Vagina (tissue), 2 donors: ENCODE measurements around the gene ELAVL2. TPM values are rescaled to one million over a fixed set of nuclear protein-coding genes. Genes with fewer than 3 reads are reported as not detected.

Source experiments
- DNase-seq, 2 donors: peaks; one replicate each; pipeline ENCODE4 v3.0.0-alpha.2; 2017; ENCODE audit errors: extremely low spot score in 2 of 2
- H3K27ac ChIP-seq: fragments of 200-600 bp; sonication (generic); one replicate; pipeline ENCODE4 v1.5.1; 2019
- H3K27me3 ChIP-seq: fragments of 200-600 bp; sonication (generic); one replicate; pipeline ENCODE4 v1.5.1; 2019
- H3K36me3 ChIP-seq, 2 donors: fragments of 200-600 bp; sonication (generic); one replicate each; pipeline ENCODE4 v1.5.1; 2017 to 2019
- H3K4me1 ChIP-seq: fragments of 200-600 bp; sonication (generic); one replicate; pipeline ENCODE4 v1.5.1; 2019
- H3K4me3 ChIP-seq, 2 donors: fragments of 200-600 bp; sonication (generic); 1 replicate in 1 of 2; 2 replicates in 1 of 2; pipeline ENCODE4 v1.5.1; 2016 to 2019
- H3K9me3 ChIP-seq: fragments of 200-600 bp; sonication (generic); one replicate; pipeline ENCODE4 v1.5.1; 2019
- POLR2A ChIP-seq, 2 donors: fragments of 450-650 bp; IDR thresholded peaks; one replicate each; pipeline ENCODE4 v1.6.1; 2017; ENCODE audit warnings: antibody characterized with exemption in 2 of 2, mild to moderate bottlenecking in 2 of 2, moderate library complexity in 2 of 2
- POLR2AphosphoS5 ChIP-seq, 2 donors: sonication (generic); formaldehyde crosslinking; IDR thresholded peaks; one replicate each; pipeline ENCODE4 v1.9.0; 2017; ENCODE audit warnings: antibody characterized with exemption in 2 of 2, mild to moderate bottlenecking in 2 of 2, low read depth in 1 of 2; ENCODE audit not compliant: insufficient read depth in 1 of 2
- intact Hi-C: fragments of 100-400 bp; cut with DNase I; formaldehyde crosslinking; loops from one replicate; pipeline ENCODE4 v1.15.1; 2023
- total RNA-seq: library from RNA; depleted of rRNA; stranded (reverse); fragments of >200 nt; gene quantifications from one replicate; pipeline ENCODE4 v1.2.3, GENCODE V29; 2016
- TF ChIP-seq, protein P1 (sequence below), 3 experiments: fragments of 450-650 bp in 2 of 3; fragments of 200-600 bp in 1 of 3; sonication (generic) in 1 of 3; IDR thresholded peaks; one replicate each; pipeline ENCODE4 v1.5.1; 2017 to 2019; ENCODE audit warnings: antibody characterized with exemption in 3 of 3, mild to moderate bottlenecking in 2 of 3, moderate library complexity in 2 of 3

The ELAVL2 gene
- total RNA-seq, 1 donor from 2014 or later: 2.2 TPM

GRCh38 chr9:23764219-23764618 is 61.8 kb downstream of the ELAVL2 start:
- no peaks in the 10 kb centered on the region for H3K36me3 ChIP-seq
- H3K4me1 ChIP-seq: no peaks in the 10 kb centered on the region
- no peaks in the 10 kb centered on the region for H3K9me3 ChIP-seq
- TF ChIP-seq POLR2AphosphoS5 (IDR thresholded peaks at IDR 0.05; ENCODE audit: insufficient read depth in 1 of 2, low read depth in 1 of 2) (no peak), POLR2A (IDR thresholded peaks at IDR 0.05) (no peak)
- TF ChIP-seq, protein P1, sequence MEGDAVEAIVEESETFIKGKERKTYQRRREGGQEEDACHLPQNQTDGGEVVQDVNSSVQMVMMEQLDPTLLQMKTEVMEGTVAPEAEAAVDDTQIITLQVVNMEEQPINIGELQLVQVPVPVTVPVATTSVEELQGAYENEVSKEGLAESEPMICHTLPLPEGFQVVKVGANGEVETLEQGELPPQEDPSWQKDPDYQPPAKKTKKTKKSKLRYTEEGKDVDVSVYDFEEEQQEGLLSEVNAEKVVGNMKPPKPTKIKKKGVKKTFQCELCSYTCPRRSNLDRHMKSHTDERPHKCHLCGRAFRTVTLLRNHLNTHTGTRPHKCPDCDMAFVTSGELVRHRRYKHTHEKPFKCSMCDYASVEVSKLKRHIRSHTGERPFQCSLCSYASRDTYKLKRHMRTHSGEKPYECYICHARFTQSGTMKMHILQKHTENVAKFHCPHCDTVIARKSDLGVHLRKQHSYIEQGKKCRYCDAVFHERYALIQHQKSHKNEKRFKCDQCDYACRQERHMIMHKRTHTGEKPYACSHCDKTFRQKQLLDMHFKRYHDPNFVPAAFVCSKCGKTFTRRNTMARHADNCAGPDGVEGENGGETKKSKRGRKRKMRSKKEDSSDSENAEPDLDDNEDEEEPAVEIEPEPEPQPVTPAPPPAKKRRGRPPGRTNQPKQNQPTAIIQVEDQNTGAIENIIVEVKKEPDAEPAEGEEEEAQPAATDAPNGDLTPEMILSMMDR (IDR thresholded peaks at IDR 0.05): no peak
- H3K4me3 ChIP-seq: no peak overlapping the region
- no peak for DNase-seq
- no peak overlapping the region for H3K27ac ChIP-seq
- intact Hi-C loops: no loop called here
- no peaks in the 10 kb centered on the region for H3K27me3 ChIP-seq

DNA sequence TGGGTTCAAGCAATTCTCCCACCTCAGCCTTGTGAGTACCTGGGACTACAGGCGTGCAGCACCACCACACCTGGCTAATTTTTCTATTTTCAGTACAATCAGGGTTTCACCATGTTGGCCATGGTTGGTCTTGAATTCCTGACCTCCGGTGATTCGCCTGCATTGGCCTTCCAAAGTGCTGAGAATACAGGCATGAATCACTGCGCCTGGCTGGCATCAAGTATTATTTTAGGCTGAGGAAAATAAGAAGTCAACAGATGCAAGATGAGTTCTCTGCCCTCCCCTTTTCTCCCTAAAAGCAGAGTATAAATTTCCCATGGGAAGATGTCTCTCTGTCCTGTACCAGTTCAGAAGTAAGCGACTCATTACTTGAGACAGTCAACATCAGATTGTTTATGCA is 71.5 kb downstream of the ELAVL2 start:
- no peaks in the 10 kb centered on the region for H3K9me3 ChIP-seq
- TF ChIP-seq POLR2AphosphoS5 (IDR thresholded peaks at IDR 0.05; ENCODE audit: insufficient read depth in 1 of 2, low read depth in 1 of 2) (no peak), POLR2A (IDR thresholded peaks at IDR 0.05) (no peak)
- TF ChIP-seq, protein P1 (IDR thresholded peaks at IDR 0.05): no peak

GRCh38 chr9:23752859-23753258 is 73.2 kb downstream of the ELAVL2 start:
- Histone ChIP-seq H3K4me1 (no peaks in the 10 kb centered on the region), H3K4me3 (no peak overlapping the region), H3K27ac (no peak overlapping the region), H3K27me3 (no peaks in the 10 kb centered on the region), H3K9me3 (no peaks in the 10 kb centered on the region), H3K36me3 (no peaks in the 10 kb centered on the region)
- intact Hi-C loops: no loop called here
- no peak for DNase-seq
- TF ChIP-seq, protein P1 (IDR thresholded peaks at IDR 0.05): no peak
- TF ChIP-seq POLR2AphosphoS5 (IDR thresholded peaks at IDR 0.05; ENCODE audit: insufficient read depth in 1 of 2, low read depth in 1 of 2): no peak

More for the DNA sequence above, 71.5 kb downstream of the ELAVL2 start:
- intact Hi-C loops: no loop called here
- H3K4me3 ChIP-seq: no peak overlapping the region
- H3K36me3 ChIP-seq: no peaks in the 10 kb centered on the region
- H3K27me3 ChIP-seq: no peaks in the 10 kb centered on the region
- H3K27ac ChIP-seq: no peak overlapping the region
- no peak for DNase-seq
- no peaks in the 10 kb centered on the region for H3K4me1 ChIP-seq

- no peak overlapping the region for H3K4me3 ChIP-seq
- no peak overlapping the region for H3K27ac ChIP-seq
- DNase-seq: no peak
- no peaks in the 10 kb centered on the region for H3K9me3 ChIP-seq
- no peaks in the 10 kb centered on the region for H3K36me3 ChIP-seq
- H3K27me3 ChIP-seq: no peaks in the 10 kb centered on the region
- intact Hi-C loops: no loop called here
- no peaks in the 10 kb centered on the region for H3K4me1 ChIP-seq
- TF ChIP-seq, protein P1 (IDR thresholded peaks at IDR 0.05): no peak
- TF ChIP-seq POLR2A (IDR thresholded peaks at IDR 0.05): no peak
- no peak for TF ChIP-seq POLR2AphosphoS5 (IDR thresholded peaks at IDR 0.05; ENCODE audit: insufficient read depth in 1 of 2, low read depth in 1 of 2)
Observed at GRCh38 chr9:23751633-23752032, 74.4 kb downstream of the ELAVL2 start.

DNA sequence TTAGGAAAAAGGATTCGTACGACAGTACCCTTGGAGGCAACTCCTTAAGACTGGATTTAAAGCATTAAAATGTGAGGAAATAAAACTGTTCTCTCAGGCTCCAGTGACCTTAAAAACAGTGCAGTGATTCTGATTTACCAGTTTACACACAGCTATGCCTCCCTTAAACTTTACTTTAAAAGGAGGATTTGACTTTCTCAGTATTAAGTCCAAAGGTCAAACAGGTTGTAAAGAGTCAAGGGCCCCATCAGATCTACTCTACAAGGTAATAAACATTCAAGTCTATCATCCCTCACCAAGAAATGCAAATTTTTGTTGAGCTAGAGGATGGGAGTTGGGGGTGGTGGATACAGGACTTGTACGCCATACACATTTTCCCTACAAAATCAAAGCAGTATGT is 75.2 kb downstream of the ELAVL2 start:
- H3K4me3 ChIP-seq: no peak overlapping the region
- H3K27me3 ChIP-seq: no peaks in the 10 kb centered on the region
- intact Hi-C loops: no loop called here
- no peaks in the 10 kb centered on the region for H3K4me1 ChIP-seq
- H3K9me3 ChIP-seq: no peaks in the 10 kb centered on the region
- no peak overlapping the region for H3K27ac ChIP-seq
- no peaks in the 10 kb centered on the region for H3K36me3 ChIP-seq
- DNase-seq: no peak
- TF ChIP-seq, protein P1 (IDR thresholded peaks at IDR 0.05): no peak
- TF ChIP-seq POLR2A (IDR thresholded peaks at IDR 0.05): no peak
- no peak for TF ChIP-seq POLR2AphosphoS5 (IDR thresholded peaks at IDR 0.05; ENCODE audit: insufficient read depth in 1 of 2, low read depth in 1 of 2)
